Measurements from ENCODE around the gene EXOC6. TPM values are rescaled to one million over a fixed set of nuclear protein-coding genes. Genes with fewer than 3 reads are reported as not detected.
A peak's percentile ranks its signal among the peaks of the same experiment; 100 is the strongest.

The EXOC6 gene
- total RNA-seq, 3 donors from 2014 or later = 7.0 to 26.1 (median 16.1) TPM

DNA sequence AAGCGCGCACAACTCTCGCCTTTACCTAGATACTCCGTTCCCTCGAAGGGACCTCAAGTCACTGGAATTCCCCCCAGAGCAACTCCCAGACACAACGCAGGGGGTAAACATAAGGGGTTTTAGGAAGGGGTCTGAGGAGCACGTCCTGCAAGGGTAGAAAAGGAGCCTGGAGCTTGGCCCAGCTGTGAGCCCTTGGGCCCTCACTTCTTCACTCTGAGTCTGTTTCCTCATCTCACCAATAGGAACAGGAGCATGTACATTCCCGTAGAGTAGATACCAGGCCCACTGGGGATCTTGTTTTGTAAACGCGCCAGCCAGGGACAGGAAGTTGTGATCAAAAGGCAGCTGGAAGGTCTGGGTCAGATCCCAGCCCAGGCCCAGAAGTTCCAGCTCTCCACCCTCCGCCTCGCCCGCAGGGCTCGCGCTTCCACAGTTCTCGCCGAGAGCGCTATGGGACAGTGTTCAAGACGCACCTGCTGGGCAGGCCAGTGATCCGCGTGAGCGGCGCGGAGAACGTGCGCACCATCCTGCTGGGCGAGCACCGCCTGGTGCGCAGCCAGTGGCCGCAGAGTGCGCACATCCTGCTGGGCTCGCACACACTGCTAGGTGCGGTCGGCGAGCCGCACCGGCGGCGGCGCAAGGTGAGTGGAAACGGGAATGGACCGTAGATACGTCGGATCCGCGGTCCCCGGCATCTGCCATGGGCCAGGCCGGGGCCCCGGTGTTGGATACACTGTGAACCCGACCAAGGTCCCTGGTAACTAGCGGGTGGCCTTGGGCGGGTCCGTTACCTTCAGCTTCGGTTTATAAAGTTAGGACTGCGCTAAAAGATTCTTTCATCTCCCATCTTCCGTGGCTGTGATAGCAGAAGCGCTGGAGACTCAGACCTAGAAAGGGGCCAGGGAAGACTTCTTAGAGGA is 213.5 kb downstream of the EXOC6 start:
- H3K4me3 ChIP-seq = peak overlapping the region; percentile 27 to 58 (median 32)

GRCh38 chr10:93062514-93063143 is 214.3 kb downstream of the EXOC6 start:
- peaks cover 3 to 74% of the 10 kb centered on the region in 2 donors for H3K27me3 ChIP-seq
- no peaks in the 10 kb centered on the region for H3K9me3 ChIP-seq
- H3K36me3 ChIP-seq = no peaks in the 10 kb centered on the region
- TF ChIP-seq POLR2A (IDR thresholded peaks at IDR 0.05) (no peak), CTCF (IDR thresholded peaks at IDR 0.05) (peak in 1 of 3 donors; percentile 25), POLR2AphosphoS5 (IDR thresholded peaks at IDR 0.05) (no peak)
- H3K4me1 ChIP-seq = peaks cover 0 to 5% of the 10 kb centered on the region in 2 donors
- no peak for DNase-seq (ENCODE audit: low spot score in 2 of 2)
- H3K27ac ChIP-seq = no peak overlapping the region
- H3K4me3 ChIP-seq = peak overlapping the region; percentile 27 to 58 (median 32)
- intact Hi-C loops (cut with DNase I; ENCODE audit: low total_unique reads) = no loop called here

More for the DNA sequence above, 213.5 kb downstream of the EXOC6 start:
- Histone ChIP-seq H3K27me3 (peaks cover 3 to 67% of the 10 kb centered on the region in 2 donors), H3K9me3 (no peaks in the 10 kb centered on the region), H3K4me1 (peaks cover 0 to 5% of the 10 kb centered on the region in 2 donors), H3K36me3 (no peaks in the 10 kb centered on the region), H3K27ac (no peak overlapping the region)
- intact Hi-C loops (cut with DNase I; ENCODE audit: low total_unique reads) = no loop called here
- TF ChIP-seq POLR2AphosphoS5 (IDR thresholded peaks at IDR 0.05) (no peak), CTCF (IDR thresholded peaks at IDR 0.05) (no peak), POLR2A (IDR thresholded peaks at IDR 0.05) (no peak)
- no peak for DNase-seq (ENCODE audit: low spot score in 2 of 2)

DNA sequence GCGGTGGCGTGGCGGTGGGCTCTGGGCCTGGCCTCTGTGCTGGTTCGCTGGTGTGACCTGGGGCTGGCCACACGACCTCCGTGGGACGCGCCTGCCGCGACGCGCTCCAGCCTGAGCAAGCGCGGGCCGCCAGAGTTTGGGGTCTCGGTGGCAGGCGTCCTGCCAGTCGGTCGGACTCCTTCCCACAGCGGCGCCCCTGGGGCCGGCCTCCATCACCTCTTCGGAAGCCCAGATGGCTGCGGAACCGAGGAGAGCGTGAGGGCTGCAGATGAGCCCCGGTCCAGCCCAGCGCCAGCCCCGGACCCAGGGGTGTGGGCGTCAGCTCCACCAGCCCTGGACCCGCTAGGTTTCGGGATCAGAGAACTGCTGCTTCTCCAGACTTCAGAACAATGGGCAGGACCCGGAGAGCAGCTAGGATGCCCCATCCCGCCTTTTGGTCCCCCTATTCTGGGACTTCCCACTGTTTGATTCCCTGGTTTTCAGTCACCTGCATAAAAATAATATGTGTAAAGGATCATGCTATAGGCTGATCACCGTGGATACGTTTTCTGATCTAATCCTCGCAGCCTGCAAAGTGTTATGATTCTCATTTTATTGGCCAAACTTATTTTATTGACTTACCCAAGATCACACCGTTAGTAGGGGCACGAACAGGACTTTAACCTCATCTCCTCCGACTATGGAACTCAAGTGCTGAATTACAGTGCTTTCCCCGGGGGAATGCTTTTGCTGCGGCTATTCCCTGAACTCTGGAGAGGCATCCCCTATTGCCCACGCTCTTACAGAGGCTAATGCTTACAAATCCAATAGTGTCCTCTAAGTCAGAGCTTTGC is 215.0 kb downstream of the EXOC6 start:
- H3K9me3 ChIP-seq = no peaks in the 10 kb centered on the region
- TF ChIP-seq POLR2AphosphoS5 (IDR thresholded peaks at IDR 0.05) (no peak), CTCF (IDR thresholded peaks at IDR 0.05) (no peak), POLR2A (IDR thresholded peaks at IDR 0.05) (no peak)
- no peak overlapping the region for H3K27ac ChIP-seq
- intact Hi-C loops (cut with DNase I; ENCODE audit: low total_unique reads) = no loop called here
- H3K27me3 ChIP-seq = peaks cover 3 to 82% of the 10 kb centered on the region in 2 donors
- no peak for DNase-seq (ENCODE audit: low spot score in 2 of 2)
- H3K4me1 ChIP-seq = peaks cover 0 to 5% of the 10 kb centered on the region in 2 donors
- H3K36me3 ChIP-seq = no peaks in the 10 kb centered on the region
- H3K4me3 ChIP-seq = peak overlapping the region in 1 of 3 donors; percentile 58

DNA sequence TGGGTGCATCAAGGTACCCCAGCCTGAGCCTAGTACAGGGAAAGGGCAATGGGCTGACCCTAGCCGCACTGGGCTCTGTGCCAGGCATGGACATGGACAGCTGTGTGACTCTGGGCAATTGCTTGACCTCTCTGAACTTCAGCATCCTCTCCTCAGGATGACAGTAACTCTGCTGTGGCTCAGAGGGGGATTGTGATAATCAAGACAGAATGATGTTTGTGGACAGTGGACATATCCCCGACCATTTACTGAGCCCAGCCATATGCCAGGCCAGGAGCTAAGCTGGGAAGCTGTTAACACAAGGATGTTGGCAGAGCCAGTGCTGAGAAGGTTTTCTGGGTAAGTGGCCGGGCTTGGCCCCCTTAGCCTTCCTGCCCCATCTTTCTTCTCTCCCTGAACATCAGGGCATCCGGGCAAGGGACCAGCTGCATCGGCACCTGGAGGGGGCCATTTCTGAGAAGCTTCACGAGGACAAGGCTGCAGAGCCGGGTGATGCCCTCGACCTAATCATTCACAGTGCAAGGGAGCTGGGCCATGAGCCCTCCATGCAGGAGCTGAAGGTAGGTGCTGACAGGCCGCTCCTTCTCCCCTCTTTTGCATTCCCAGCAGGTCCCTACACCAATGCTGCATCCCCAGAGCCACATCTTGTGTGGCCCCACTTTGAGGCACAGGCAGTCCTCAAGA is 215.8 kb downstream of the EXOC6 start:
- peaks cover 3 to 89% of the 10 kb centered on the region in 2 donors for H3K27me3 ChIP-seq
- H3K4me1 ChIP-seq = peaks cover 0 to 5% of the 10 kb centered on the region in 2 donors
- TF ChIP-seq POLR2AphosphoS5 (IDR thresholded peaks at IDR 0.05) = no peak
- no peak for TF ChIP-seq CTCF (IDR thresholded peaks at IDR 0.05)
- TF ChIP-seq POLR2A (IDR thresholded peaks at IDR 0.05) = no peak
- no peak overlapping the region for H3K4me3 ChIP-seq
- DNase-seq (ENCODE audit: low spot score in 2 of 2) = no peak
- H3K36me3 ChIP-seq = no peaks in the 10 kb centered on the region
- intact Hi-C loops (cut with DNase I; ENCODE audit: low total_unique reads) = no loop called here
- H3K9me3 ChIP-seq = no peaks in the 10 kb centered on the region
- no peak overlapping the region for H3K27ac ChIP-seq

All from breast epithelium (tissue), 4 donors.